ENCODE measurements around the gene KNTC1.
"Not testable (repeated sequence)": the region's sequence is repeated elsewhere in the genome, so short reads cannot be mapped to it uniquely, and the experiment has no call there.

GRCh38 chr12:122513028-122513427 is 14.0 kb upstream of the KNTC1 start:
- not testable (repeated sequence) for TF ChIP-seq MYPOP (CRISPR knock-in tag; IDR thresholded peaks at IDR 0.05); ZNF766 (CRISPR knock-in tag; IDR thresholded peaks at IDR 0.05; ENCODE audit: borderline replicate concordance); ZNF101 (CRISPR knock-in tag; IDR thresholded peaks at IDR 0.05; ENCODE audit: borderline replicate concordance, low read depth); TOPORS (CRISPR knock-in tag; IDR thresholded peaks at IDR 0.05); ZNF224 (CRISPR knock-in tag; IDR thresholded peaks at IDR 0.05); MAFK (conservative IDR thresholded peaks at IDR 0.05 in 1 of 2, IDR thresholded peaks at IDR 0.05 in 1 of 2; ENCODE audit: low read length in 2 of 2); REST (IDR thresholded peaks at IDR 0.05; ENCODE audit: borderline replicate concordance in 1 of 2, low read depth in 1 of 2, low read length in 2 of 2); CTCF (CRISPR knock-in tag; IDR thresholded peaks at IDR 0.05); ZNF557 (CRISPR knock-in tag; IDR thresholded peaks at IDR 0.05); PCBP1 (IDR thresholded peaks at IDR 0.05; ENCODE audit: borderline replicate concordance, low read depth, low read length)

Measured in HepG2 (cell line).